VCaP (cell line): Measurements from ENCODE around the gene RGMB.

Experiments used
- H3K27ac ChIP-seq: fragments of 450-650 bp; 2 replicates; pipeline ENCODE4 v1.5.1; 2017
- CTCF ChIP-seq: fragments of 450-650 bp; conservative IDR thresholded peaks from 2 replicates; pipeline ENCODE4 v1.5.1; 2017; ENCODE audit warnings: mild to moderate bottlenecking, moderate library complexity

RGMB gene

GRCh38 chr5:98769959-98770208, 3.6 kb upstream of the RGMB start:
- H3K27ac ChIP-seq: peak overlapping the region; percentile 74
- no peak for TF ChIP-seq CTCF

- H3K27ac ChIP-seq: peak overlapping the region; percentile 74
Observed at GRCh38 chr5:98770209-98770910, 3.1 kb upstream of the RGMB start.

GRCh38 chr5:98770911-98771322, 2.5 kb upstream of the RGMB start:
- H3K27ac ChIP-seq: peak overlapping the region; percentile 74
- TF ChIP-seq CTCF: no peak

More at GRCh38 chr5:98770209-98770910, 3.1 kb upstream of the RGMB start:
- no peak for TF ChIP-seq CTCF

DNA sequence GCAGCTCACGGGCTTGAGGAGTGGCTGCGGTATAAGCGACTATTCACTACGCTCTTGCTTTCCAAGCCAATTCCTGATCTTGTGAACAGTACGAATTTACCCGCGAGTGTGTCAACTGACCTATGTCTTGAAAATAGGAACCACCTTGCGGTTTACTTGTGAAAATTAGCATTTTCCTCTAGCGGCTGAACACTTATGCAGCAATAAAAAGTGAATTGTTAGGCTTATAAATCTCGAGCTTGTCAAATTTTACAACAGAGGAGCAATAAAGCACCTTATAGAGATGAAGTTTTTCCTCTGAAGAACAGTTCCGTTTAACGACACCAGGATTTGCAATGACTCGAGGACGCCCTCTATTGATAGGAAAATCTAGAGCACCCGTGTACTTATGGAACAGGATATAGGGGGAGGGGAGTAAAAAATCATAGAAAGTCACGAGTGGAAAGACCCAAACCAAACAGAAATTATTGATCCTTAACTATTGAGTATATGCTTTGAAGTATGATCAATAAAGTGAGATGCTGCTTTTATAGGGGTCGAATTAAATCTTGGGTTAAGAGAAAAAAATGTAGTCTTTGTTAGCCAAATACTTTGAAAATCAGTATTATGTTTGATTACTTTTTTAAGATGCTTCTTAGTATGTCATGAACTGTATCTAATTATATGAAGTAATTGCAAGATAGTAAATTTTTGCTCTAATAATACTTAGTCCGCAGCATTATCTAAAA, 1.9 kb upstream of the RGMB start:
- peak overlapping the region; percentile 74 for H3K27ac ChIP-seq
- TF ChIP-seq CTCF: peak; percentile 99

- H3K27ac ChIP-seq: peak overlapping the region; percentile 98
- no peak for TF ChIP-seq CTCF
Observed at GRCh38 chr5:98772415-98773213, 849 bp upstream of the RGMB start.

GRCh38 chr5:98773214-98773463, 324 bp upstream of the RGMB start:
- H3K27ac ChIP-seq: peak overlapping the region; percentile 98
- no peak for TF ChIP-seq CTCF

DNA sequence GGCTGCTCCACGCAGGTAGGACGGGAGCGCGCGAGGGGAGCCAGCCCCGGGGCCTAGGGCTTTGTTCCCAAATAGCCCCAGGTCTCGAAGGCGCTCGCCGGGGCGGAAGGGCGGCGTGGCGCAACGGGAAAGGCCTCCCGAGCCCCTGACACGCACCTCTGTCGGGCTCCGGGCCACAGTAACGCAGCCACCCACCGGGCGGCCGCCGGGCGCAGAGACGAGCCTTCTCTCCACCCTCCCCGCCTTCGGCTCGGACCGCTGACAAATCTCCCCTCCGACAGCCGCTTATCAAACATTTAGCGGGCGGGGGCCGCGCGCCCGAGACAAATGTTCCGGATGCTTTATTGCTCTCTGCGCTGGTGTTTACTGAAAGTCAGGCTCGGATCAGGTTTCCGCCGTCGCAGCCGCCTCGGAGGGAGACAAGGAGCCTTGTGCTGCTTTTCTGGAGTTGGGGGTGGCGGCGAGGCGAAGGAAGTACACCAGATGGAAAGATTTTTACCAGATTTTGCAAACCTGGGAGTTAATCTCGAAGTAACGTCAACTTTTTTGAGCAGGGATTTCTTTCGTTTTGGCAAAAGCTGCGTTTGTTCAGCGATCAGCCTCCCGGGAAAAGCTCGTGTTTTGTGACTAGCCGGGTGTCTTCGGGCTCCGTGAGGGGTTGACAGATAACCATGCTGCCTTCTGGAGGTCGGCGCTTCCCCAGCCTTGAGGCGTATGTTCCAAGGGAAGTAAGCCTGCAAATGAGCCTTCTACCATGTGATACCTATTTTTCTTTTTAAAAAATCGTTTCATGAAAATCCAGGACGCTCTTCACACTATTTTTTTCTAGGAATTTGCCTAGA, 950 bp downstream of the RGMB start:
- TF ChIP-seq CTCF: 0 out of 2 replicates have a peak, but pooled peaks have one; percentile 4
- peak overlapping the region; percentile 98 for H3K27ac ChIP-seq
